HCT116 (cell line): ENCODE measurements around the gene GPR173.

Source experiments
- ATF3 ChIP-seq: IDR thresholded peaks from 2 replicates; pipeline ENCODE4 v1.6.1; 2012
- EZH2 ChIP-seq: fragments of 200-600 bp; sonication (generic); IDR thresholded peaks from 2 replicates; pipeline ENCODE4 v1.6.1; 2017; ENCODE audit warnings: antibody characterized with exemption, mixed run types
- POLR2A ChIP-seq: IDR thresholded peaks from 2 replicates; pipeline ENCODE4 v1.7.0; 2011; ENCODE audit warnings: borderline replicate concordance; ENCODE audit not compliant: insufficient read depth, insufficient read length; ENCODE audit errors: extremely low read depth
- POLR2AphosphoS5 ChIP-seq: IDR thresholded peaks from 2 replicates; pipeline ENCODE4 v1.6.1; 2011; ENCODE audit warnings: mild to moderate bottlenecking, low read depth, low read length, moderate library complexity
- RAD21 ChIP-seq: IDR thresholded peaks from 2 replicates; pipeline ENCODE4 v1.6.1; 2012; ENCODE audit warnings: low read depth, mild to moderate bottlenecking
- ZNF274 ChIP-seq: fragments of 200-500 bp; sonication (Bioruptor generic); IDR thresholded peaks from 2 replicates; pipeline ENCODE4 v1.6.1; 2014; ENCODE audit warnings: mild to moderate bottlenecking, low read depth, low read length, inconsistent platforms
- TF ChIP-seq, protein P1 (sequence below), 3 experiments: fragments of 200-600 bp in 1 of 3; sonication (generic) in 1 of 3; IDR thresholded peaks in 2 of 3; conservative IDR thresholded peaks in 1 of 3; 2 replicates each; pipeline ENCODE4 v1.5.1; 2012 to 2017; ENCODE audit warnings: low read depth in 2 of 3, low read length in 2 of 3, antibody characterized with exemption in 1 of 3, borderline replicate concordance in 1 of 3, control low read depth in 1 of 3, mild to moderate bottlenecking in 1 of 3, mixed read lengths in 1 of 3, mixed run types in 1 of 3, moderate library complexity in 1 of 3; ENCODE audit not compliant: insufficient read depth in 1 of 3

DNA sequence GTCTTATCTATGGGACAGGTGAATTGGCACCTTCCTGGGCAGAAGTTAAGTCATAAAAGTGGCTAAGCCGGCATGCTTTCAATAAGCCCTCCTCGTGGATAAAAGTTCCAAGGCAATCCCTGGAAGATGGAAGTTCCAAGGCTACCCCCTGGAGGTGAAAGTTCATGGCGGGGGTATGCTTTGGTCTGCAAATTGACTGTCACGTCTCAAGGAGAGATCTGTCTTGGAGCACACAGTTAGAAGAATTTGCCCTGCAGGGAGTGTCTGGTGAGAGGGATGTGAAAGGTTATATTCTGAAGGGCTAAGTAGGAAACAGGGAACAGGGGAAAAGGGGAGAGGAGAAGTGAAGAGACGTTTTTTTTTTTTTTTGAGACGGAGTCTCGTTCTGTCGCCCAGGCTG is 26.2 kb upstream of the GPR173 start:
- no peak for TF ChIP-seq ZNF274
- TF ChIP-seq, protein P1, sequence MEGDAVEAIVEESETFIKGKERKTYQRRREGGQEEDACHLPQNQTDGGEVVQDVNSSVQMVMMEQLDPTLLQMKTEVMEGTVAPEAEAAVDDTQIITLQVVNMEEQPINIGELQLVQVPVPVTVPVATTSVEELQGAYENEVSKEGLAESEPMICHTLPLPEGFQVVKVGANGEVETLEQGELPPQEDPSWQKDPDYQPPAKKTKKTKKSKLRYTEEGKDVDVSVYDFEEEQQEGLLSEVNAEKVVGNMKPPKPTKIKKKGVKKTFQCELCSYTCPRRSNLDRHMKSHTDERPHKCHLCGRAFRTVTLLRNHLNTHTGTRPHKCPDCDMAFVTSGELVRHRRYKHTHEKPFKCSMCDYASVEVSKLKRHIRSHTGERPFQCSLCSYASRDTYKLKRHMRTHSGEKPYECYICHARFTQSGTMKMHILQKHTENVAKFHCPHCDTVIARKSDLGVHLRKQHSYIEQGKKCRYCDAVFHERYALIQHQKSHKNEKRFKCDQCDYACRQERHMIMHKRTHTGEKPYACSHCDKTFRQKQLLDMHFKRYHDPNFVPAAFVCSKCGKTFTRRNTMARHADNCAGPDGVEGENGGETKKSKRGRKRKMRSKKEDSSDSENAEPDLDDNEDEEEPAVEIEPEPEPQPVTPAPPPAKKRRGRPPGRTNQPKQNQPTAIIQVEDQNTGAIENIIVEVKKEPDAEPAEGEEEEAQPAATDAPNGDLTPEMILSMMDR (IDR thresholded peaks at IDR 0.05 in 2 of 3, conservative IDR thresholded peaks at IDR 0.05 in 1 of 3; ENCODE audit: borderline replicate concordance in 1 of 3, insufficient read depth in 1 of 3, low read depth in 2 of 3, low read length in 2 of 3): no peak
- no peak for TF ChIP-seq POLR2A
- no peak for TF ChIP-seq RAD21
- no peak for TF ChIP-seq EZH2
- TF ChIP-seq ATF3: no peak
- TF ChIP-seq POLR2AphosphoS5: no peak
